Brain microvascular endothelial cell (primary cell): ENCODE results near the gene SLC38A7.
A peak's percentile ranks its signal among the peaks of the same experiment; 100 is the strongest.

Source experiments
- DNase-seq: peaks from one replicate; pipeline ENCODE4 v3.0.0-alpha.2; 2020
- H3K27ac ChIP-seq: fragments of 250-450 bp; sonication (Bioruptor Pico); 2 replicates; pipeline ENCODE4 v1.5.1; 2020; ENCODE audit warnings: mild to moderate bottlenecking, moderate library complexity
- H3K27me3 ChIP-seq: fragments of 250-450 bp; sonication (Bioruptor Pico); replicated peaks from 2 replicates; pipeline ENCODE4 v1.5.1; 2020; ENCODE audit warnings: mild to moderate bottlenecking
- H3K36me3 ChIP-seq: fragments of 250-450 bp; sonication (Bioruptor Pico); replicated peaks from 2 replicates; pipeline ENCODE4 v1.5.1; 2020; ENCODE audit warnings: mild to moderate bottlenecking
- H3K4me3 ChIP-seq: 2 replicates; pipeline ENCODE4 v1.5.1; 2011; ENCODE audit warnings: low read depth, mild to moderate bottlenecking, control low read depth, low read length, moderate library complexity
- in situ Hi-C: cut with HindIII; loops from 2 replicates; pipeline ENCODE4 v1.10.0; 2017; ENCODE audit warnings: low sequenced_read_pairs, low pct_ligation_motif_present
- TF ChIP-seq, protein P1 (sequence below): IDR thresholded peaks from 2 replicates; pipeline ENCODE4 v1.5.1; 2011; ENCODE audit warnings: low read depth, mild to moderate bottlenecking, moderate library complexity, low read length, control low read depth, inconsistent platforms; ENCODE audit errors: missing control alignments

SLC38A7 gene

DNA sequence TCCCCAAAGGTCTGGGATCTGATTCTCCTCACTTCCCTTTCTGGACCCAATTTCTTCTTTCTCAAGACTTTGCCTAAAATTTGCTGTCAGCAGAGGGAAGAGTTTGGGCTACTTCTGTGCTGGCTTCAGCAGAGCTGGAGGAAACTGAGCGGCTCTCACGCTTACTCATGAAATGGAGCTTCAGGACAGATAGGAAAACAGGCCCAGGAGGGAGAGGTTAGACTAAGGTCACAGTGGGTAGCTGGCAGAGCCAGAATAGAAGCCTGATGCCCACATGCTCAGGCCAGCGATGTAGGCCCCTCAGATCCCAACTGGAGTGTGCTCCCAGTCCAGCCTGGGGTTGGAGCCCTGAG lies 593 bp downstream of the SLC38A7 start:
- TF ChIP-seq, protein P1, sequence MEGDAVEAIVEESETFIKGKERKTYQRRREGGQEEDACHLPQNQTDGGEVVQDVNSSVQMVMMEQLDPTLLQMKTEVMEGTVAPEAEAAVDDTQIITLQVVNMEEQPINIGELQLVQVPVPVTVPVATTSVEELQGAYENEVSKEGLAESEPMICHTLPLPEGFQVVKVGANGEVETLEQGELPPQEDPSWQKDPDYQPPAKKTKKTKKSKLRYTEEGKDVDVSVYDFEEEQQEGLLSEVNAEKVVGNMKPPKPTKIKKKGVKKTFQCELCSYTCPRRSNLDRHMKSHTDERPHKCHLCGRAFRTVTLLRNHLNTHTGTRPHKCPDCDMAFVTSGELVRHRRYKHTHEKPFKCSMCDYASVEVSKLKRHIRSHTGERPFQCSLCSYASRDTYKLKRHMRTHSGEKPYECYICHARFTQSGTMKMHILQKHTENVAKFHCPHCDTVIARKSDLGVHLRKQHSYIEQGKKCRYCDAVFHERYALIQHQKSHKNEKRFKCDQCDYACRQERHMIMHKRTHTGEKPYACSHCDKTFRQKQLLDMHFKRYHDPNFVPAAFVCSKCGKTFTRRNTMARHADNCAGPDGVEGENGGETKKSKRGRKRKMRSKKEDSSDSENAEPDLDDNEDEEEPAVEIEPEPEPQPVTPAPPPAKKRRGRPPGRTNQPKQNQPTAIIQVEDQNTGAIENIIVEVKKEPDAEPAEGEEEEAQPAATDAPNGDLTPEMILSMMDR, result no peak
- Histone ChIP-seq H3K27ac (peak overlapping the region; percentile 86), H3K36me3 (peaks cover 6% of the 10 kb centered on the region), H3K27me3 (no peaks in the 10 kb centered on the region), H3K4me3 (peak overlapping the region; percentile 100)
- in situ Hi-C loops, result no loop called here
- peak; percentile 44 for DNase-seq

DNA sequence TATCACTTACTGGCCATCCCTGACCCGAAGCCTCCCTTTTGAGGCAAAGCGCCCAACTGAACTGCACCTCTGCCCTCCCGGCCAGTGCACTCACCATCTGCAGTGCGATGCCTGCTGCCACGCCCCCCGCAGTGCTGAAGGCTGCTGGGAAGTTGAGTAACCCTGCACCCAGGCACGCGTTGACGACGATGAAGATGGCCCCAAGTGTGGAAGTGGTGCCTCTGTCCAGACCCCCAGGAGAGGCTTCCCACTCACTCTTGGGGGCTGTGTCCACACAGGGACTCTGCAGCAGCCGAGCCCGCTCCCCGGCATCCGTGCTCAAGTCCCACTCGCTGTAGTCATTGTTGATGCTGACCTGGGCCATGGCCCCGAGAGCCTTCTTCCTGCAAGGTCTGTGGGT lies 4.8 kb downstream of the SLC38A7 start:
- no peak overlapping the region for H3K27ac ChIP-seq
- H3K27me3 ChIP-seq, result no peaks in the 10 kb centered on the region
- TF ChIP-seq, protein P1, result no peak
- no peak overlapping the region for H3K4me3 ChIP-seq
- DNase-seq, result no peak
- in situ Hi-C loops, result no loop called here
- H3K36me3 ChIP-seq, result peaks cover 25% of the 10 kb centered on the region

DNA sequence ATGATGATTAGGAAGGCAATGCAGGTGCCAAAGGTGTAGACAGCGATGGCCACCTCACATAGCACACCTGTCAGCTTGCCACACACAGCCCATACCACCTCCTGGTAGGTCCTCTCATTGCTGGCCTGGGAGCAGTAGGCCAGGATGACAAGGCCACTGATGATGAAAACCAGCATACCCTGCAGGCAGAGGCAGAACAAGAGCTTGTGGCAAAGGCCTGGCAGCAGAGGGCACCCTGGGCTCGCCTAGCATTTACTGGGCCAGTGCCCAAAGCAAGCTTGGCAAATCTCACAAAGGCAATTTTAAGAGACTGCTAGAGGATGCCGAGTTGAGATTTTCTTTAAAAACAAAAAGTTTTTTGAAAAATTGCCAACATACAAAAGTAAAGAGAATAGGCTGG lies 5.9 kb downstream of the SLC38A7 start:
- H3K27me3 ChIP-seq, result no peaks in the 10 kb centered on the region
- in situ Hi-C loops, result no loop called here
- TF ChIP-seq, protein P1, result peak; percentile 29
- H3K4me3 ChIP-seq, result no peak overlapping the region
- no peak for DNase-seq
- peaks cover 25% of the 10 kb centered on the region for H3K36me3 ChIP-seq
- no peak overlapping the region for H3K27ac ChIP-seq

DNA sequence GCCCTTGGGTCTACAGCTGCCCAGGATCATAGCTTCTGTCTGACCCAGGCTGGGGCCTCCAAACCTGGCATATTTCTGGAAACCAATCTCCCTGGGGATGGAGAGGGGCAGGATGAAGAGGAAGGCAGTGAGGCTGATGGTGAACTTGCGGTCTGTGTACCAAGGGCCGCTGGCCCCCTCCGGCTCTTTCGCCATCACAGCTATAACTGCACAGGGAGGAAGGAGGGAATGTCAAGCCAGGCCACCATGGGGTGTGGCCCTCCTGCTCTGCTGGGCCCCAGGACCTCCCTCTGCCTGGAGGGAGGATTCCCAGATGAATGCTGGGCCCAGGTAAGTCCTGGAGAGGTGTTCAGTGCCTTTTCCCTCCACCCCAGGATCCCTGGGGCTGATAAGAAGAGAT lies 6.3 kb downstream of the SLC38A7 start:
- H3K27me3 ChIP-seq, result no peaks in the 10 kb centered on the region
- TF ChIP-seq, protein P1, result no peak
- H3K27ac ChIP-seq, result no peak overlapping the region
- no peak overlapping the region for H3K4me3 ChIP-seq
- in situ Hi-C loops, result no loop called here
- peaks cover 25% of the 10 kb centered on the region for H3K36me3 ChIP-seq
- no peak for DNase-seq

DNA sequence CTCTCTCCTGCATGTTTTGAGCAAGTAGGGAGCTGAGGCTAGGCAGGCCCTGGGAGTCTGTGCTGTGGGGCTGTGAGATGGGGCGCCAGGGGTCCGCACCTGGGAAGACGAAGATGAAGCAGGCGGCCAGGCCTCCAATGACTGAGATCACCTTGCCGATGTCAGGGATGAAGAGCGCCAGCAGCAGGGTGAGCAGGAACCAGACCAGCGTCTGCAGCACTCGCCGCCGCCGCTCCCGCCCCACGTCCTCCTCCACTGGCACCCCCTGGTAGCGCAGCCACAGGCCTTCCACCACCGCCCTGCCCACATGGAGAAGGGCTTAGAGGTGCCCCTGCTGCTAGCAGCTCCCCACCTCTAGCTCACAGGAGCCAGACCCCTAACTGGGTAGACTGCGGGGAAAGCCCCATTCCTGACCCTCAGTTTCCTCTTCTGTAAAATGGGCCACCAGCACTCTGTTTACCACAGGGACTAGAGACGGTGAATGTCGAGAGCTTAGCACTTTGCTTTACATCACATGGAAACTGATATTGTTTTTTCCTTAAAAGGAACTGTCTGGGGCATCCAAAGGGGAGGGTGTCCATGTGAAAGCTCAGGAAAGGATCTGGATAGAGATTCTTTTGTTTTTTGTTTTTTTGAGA lies 13.5 kb downstream of the SLC38A7 start:
- Histone ChIP-seq H3K27me3 (no peaks in the 10 kb centered on the region), H3K27ac (no peak overlapping the region), H3K4me3 (no peak overlapping the region), H3K36me3 (peaks cover 10% of the 10 kb centered on the region)
- no peak for DNase-seq
- in situ Hi-C loops, result no loop called here
- TF ChIP-seq, protein P1, result no peak

DNA sequence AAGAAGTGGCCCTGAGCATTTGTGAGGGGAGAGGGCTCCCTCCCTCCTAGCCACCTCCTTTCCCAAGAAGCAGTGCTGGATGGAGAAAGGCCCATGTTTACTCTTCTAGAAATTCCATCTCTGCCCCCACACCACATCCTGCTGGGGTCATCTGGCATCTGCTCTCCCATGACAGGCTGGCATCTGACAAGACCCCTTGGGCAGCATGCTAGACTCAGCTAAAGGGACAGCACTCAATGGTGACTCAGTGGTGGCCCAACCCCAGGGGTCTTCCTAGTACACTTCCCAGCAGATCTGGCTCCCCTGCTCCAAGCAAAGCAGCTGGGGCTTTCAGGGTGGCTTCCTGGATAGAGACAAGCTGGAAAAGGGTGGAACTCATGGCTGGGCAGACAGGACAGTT lies 14.4 kb downstream of the SLC38A7 start:
- in situ Hi-C loops, result no loop called here
- TF ChIP-seq, protein P1, result no peak
- Histone ChIP-seq H3K36me3 (peaks cover 10% of the 10 kb centered on the region), H3K27ac (no peak overlapping the region), H3K27me3 (no peaks in the 10 kb centered on the region), H3K4me3 (no peak overlapping the region)
- no peak for DNase-seq
